ENCODE measurements around the gene MARVELD2. TPM values are rescaled to one million over a fixed set of nuclear protein-coding genes. Genes with fewer than 3 reads are reported as not detected.
"Not testable (repeated sequence)": the region's sequence is repeated elsewhere in the genome, so short reads cannot be mapped to it uniquely, and the experiment has no call there.

MARVELD2 gene
- total RNA-seq, 1 donor = 9.4 TPM

DNA sequence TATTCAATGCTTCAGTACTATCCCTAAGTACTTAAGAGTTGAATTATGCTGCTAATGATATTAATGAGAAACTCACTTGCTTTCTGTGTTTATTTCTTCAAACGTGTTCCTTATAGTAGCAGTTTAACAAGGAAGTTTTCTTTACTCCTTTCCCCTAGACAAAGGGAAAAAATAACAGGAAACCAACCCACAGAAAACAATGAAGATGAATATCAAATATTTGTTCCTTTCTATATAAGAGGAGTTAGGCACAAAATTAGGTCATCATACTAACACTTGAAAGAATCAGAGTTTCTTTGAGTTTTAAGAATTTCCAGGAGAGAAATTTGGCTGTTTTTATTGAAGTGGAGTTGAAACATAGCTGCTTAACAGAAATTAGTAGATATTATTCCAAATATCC, 62.3 kb downstream of the MARVELD2 start:
- Histone ChIP-seq H4K20me1 (ENCODE audit: insufficient read depth, low read length) (no peaks in the 10 kb centered on the region), H3K9me3 (ENCODE audit: low read depth, low read length) (no peaks in the 10 kb centered on the region), H3K27me3 (ENCODE audit: insufficient read depth, low read length) (no peaks in the 10 kb centered on the region), H2AFZ (ENCODE audit: low read length) (no peak overlapping the region), H3K4me2 (ENCODE audit: insufficient read depth, low read length) (no peak overlapping the region), H3K79me2 (ENCODE audit: insufficient read depth, low read length) (no peaks in the 10 kb centered on the region), H3K4me1 (ENCODE audit: insufficient read depth, low read length) (no peaks in the 10 kb centered on the region), H3K4me3 (ENCODE audit: insufficient read depth, low read length) (no peak overlapping the region), H3K27ac (ENCODE audit: low read depth, low read length) (no peak overlapping the region), H3K36me3 (ENCODE audit: insufficient read depth, low read length) (no peaks in the 10 kb centered on the region)
- TF ChIP-seq, protein P1, sequence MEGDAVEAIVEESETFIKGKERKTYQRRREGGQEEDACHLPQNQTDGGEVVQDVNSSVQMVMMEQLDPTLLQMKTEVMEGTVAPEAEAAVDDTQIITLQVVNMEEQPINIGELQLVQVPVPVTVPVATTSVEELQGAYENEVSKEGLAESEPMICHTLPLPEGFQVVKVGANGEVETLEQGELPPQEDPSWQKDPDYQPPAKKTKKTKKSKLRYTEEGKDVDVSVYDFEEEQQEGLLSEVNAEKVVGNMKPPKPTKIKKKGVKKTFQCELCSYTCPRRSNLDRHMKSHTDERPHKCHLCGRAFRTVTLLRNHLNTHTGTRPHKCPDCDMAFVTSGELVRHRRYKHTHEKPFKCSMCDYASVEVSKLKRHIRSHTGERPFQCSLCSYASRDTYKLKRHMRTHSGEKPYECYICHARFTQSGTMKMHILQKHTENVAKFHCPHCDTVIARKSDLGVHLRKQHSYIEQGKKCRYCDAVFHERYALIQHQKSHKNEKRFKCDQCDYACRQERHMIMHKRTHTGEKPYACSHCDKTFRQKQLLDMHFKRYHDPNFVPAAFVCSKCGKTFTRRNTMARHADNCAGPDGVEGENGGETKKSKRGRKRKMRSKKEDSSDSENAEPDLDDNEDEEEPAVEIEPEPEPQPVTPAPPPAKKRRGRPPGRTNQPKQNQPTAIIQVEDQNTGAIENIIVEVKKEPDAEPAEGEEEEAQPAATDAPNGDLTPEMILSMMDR (IDR thresholded peaks at IDR 0.05; ENCODE audit: extremely low read depth, low read depth, low read length) = no peak
- no peak for DNase-seq (ENCODE audit: insufficient read length, low spot score, missing footprints)

DNA sequence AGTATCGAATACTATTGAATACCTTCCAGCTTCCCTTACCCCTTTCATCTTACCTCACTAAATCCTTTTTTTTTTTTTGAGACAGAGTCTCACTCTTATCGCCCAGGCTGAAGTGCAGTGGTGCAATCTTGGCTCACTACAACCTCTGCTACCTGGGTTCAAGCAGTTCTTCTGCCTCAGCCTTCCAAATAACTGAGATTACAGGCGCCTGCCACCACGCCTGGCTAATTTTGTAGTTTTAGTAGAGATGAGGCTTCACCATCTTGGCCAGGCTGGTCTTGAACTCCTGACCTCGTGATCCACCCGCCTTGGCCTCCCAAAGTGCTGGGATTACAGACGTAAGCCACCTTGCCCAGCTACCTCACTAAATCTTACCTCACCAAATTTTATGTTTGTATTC, 63.4 kb downstream of the MARVELD2 start:
- H3K36me3 ChIP-seq (ENCODE audit: insufficient read depth, low read length); H3K27ac ChIP-seq (ENCODE audit: low read depth, low read length); H3K4me3 ChIP-seq (ENCODE audit: insufficient read depth, low read length); H3K4me1 ChIP-seq (ENCODE audit: insufficient read depth, low read length); H3K79me2 ChIP-seq (ENCODE audit: insufficient read depth, low read length); DNase-seq (ENCODE audit: insufficient read length, low spot score, missing footprints); H3K9me3 ChIP-seq (ENCODE audit: low read depth, low read length); H2AFZ ChIP-seq (ENCODE audit: low read length); H4K20me1 ChIP-seq (ENCODE audit: insufficient read depth, low read length); H3K27me3 ChIP-seq (ENCODE audit: insufficient read depth, low read length); H3K4me2 ChIP-seq (ENCODE audit: insufficient read depth, low read length): not testable (repeated sequence)

DNA sequence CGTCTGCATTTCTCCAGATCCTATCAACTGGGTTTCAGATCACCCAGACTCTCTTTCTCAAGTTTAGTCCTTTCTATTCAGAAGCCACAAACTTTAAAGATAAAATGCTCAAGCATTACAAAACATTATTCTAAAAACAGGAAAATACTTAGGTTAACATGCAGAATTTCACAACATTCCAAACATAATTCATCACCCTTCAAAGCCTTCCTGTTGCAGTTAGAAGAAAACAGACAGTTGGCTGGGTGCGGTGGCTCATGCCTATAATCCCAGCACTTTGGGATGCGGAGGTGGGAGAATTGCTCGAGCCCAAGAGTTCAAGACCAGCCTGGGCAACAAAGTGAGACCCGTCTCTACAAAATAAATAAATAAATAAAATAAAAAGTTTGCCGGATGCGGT, 70.0 kb downstream of the MARVELD2 start:
- no peaks in the 10 kb centered on the region for H3K9me3 ChIP-seq (ENCODE audit: low read depth, low read length)
- no peaks in the 10 kb centered on the region for H4K20me1 ChIP-seq (ENCODE audit: insufficient read depth, low read length)
- peaks cover 34% of the 10 kb centered on the region for H3K27me3 ChIP-seq (ENCODE audit: insufficient read depth, low read length)
- H3K79me2 ChIP-seq (ENCODE audit: insufficient read depth, low read length) = no peaks in the 10 kb centered on the region
- peak; percentile 81 for DNase-seq (ENCODE audit: insufficient read length, low spot score, missing footprints)
- H3K4me1 ChIP-seq (ENCODE audit: insufficient read depth, low read length) = peaks cover 8% of the 10 kb centered on the region
- H3K4me2 ChIP-seq (ENCODE audit: insufficient read depth, low read length) = peak overlapping the region; percentile 7
- TF ChIP-seq, protein P1 (IDR thresholded peaks at IDR 0.05; ENCODE audit: extremely low read depth, low read depth, low read length) = no peak
- no peak overlapping the region for H3K4me3 ChIP-seq (ENCODE audit: insufficient read depth, low read length)
- H3K36me3 ChIP-seq (ENCODE audit: insufficient read depth, low read length) = no peaks in the 10 kb centered on the region
- no peak overlapping the region for H3K27ac ChIP-seq (ENCODE audit: low read depth, low read length)
- no peak overlapping the region for H2AFZ ChIP-seq (ENCODE audit: low read length)

DNA sequence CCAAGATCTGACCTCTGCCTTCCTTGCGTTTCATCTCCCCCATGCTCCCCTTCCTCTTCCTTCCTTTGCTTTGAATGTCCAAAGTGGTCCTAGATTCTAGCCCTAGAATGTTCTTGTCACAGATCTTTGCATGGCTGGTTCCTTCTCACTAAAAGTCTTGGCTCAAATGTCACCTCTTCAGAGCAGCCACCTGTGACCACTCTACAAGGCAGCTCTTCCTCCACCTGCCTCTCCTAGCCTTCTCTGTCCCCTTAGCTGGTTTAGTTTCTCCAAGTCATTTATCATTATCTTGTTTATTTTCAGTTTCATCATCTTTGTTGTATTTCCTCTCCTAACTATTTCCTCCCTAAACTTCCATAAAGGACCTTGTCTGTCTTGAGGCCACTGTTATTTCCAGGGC, 70.6 kb downstream of the MARVELD2 start:
- TF ChIP-seq, protein P1 (IDR thresholded peaks at IDR 0.05; ENCODE audit: extremely low read depth, low read depth, low read length) = no peak
- no peak overlapping the region for H2AFZ ChIP-seq (ENCODE audit: low read length)
- DNase-seq (ENCODE audit: insufficient read length, low spot score, missing footprints) = no peak
- no peaks in the 10 kb centered on the region for H4K20me1 ChIP-seq (ENCODE audit: insufficient read depth, low read length)
- H3K4me1 ChIP-seq (ENCODE audit: insufficient read depth, low read length) = peaks cover 8% of the 10 kb centered on the region
- no peaks in the 10 kb centered on the region for H3K79me2 ChIP-seq (ENCODE audit: insufficient read depth, low read length)
- no peak overlapping the region for H3K4me3 ChIP-seq (ENCODE audit: insufficient read depth, low read length)
- no peaks in the 10 kb centered on the region for H3K36me3 ChIP-seq (ENCODE audit: insufficient read depth, low read length)
- H3K9me3 ChIP-seq (ENCODE audit: low read depth, low read length) = no peaks in the 10 kb centered on the region
- H3K27ac ChIP-seq (ENCODE audit: low read depth, low read length) = no peak overlapping the region
- H3K4me2 ChIP-seq (ENCODE audit: insufficient read depth, low read length) = no peak overlapping the region
- H3K27me3 ChIP-seq (ENCODE audit: insufficient read depth, low read length) = peaks cover 40% of the 10 kb centered on the region

Measured in osteoblast (primary cell).